ENCODE data around the gene PTPRD. TPM values are rescaled to one million over a fixed set of nuclear protein-coding genes. Genes with fewer than 3 reads are reported as not detected.

PTPRD gene
- total RNA-seq, 1 experiment from 2014 or later: 32.5 TPM

DNA sequence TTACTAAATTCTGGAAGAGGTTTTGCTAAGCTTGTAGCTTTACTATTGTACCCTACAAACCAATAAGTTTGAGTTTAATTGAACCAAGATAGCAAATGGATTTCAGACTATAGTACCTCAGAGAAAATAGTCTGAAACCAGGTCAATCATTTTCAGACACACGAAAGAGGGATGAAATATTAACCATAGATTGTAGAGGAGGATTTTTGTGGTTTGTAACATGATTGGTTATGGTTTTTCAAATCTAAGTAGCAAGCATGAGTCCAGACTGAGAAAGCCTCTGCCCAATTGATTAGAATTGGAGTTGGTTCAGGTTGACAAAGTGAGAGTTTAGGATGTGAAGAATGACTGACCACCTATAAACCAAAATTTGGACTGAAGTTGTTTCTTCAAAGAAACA is 2250.6 kb downstream of the PTPRD start:
- no CpG with 5 or more reads among the region's 1 CpG for WGBS (ENCODE audit: extremely low coverage, insufficient read length, low lambda C conversion rate)
- H3K27ac Mint-ChIP-seq: no peak overlapping the region
- H3K9me3 Mint-ChIP-seq: no peaks in the 10 kb centered on the region

More for the DNA sequence above, 2250.6 kb downstream of the PTPRD start:
- Mint-ChIP-seq H3K4me1 (no peaks in the 10 kb centered on the region), H3K27me3 (ENCODE audit: low read depth) (no peaks in the 10 kb centered on the region), H3K36me3 (ENCODE audit: insufficient read depth in 1 of 3, low read depth in 3 of 3) (no peaks in the 10 kb centered on the region; a peak in 2 of 7 replicates), H3K4me3 (no peak overlapping the region)
- Histone ChIP-seq H3K18ac (ENCODE audit: insufficient read length, low read depth, low read length) (no peak overlapping the region), H3K79me2 (ENCODE audit: insufficient read depth, low read length) (no peaks in the 10 kb centered on the region), H3T11ph (ENCODE audit: low read length) (no peak overlapping the region), H4K91ac (ENCODE audit: insufficient read length, low read depth, low read length) (no peak overlapping the region), H4K5ac (ENCODE audit: insufficient read length, low read depth, low read length) (no peak overlapping the region), H4K20me1 (ENCODE audit: control insufficient read depth, insufficient read depth, insufficient read length) (no peaks in the 10 kb centered on the region), H2BK12ac (ENCODE audit: insufficient read length, low read depth, low read length) (no peak overlapping the region), H3K23ac (ENCODE audit: insufficient read length, low read depth, low read length) (no peak overlapping the region), H3K14ac (ENCODE audit: insufficient read depth, low read length) (no peak overlapping the region), H3K4ac (ENCODE audit: low read depth, low read length) (no peak overlapping the region), H3K9ac (ENCODE audit: extremely low read depth, insufficient read length, low read length) (no peak overlapping the region), H2BK120ac (ENCODE audit: low read depth, low read length, poor library complexity, severe bottlenecking) (no peak overlapping the region), H2BK5ac (ENCODE audit: insufficient read length, low read length) (no peak overlapping the region), H4K8ac (replicated peaks; ENCODE audit: insufficient read length, low read depth, low read length) (no peak overlapping the region), H2AFZ (ENCODE audit: low read length) (no peak overlapping the region), H3K79me1 (ENCODE audit: insufficient read depth, low read depth, low read length, poor library complexity, severe bottlenecking) (no peaks in the 10 kb centered on the region), H3K4me1 (ENCODE audit: insufficient read depth, low read length) (no peaks in the 10 kb centered on the region), H3K4me2 (ENCODE audit: insufficient read depth, insufficient read length, low read length) (no peak overlapping the region), H3K27ac (ENCODE audit: insufficient read length, low read depth, low read length) (no peak overlapping the region), H3K27me3 (ENCODE audit: insufficient read depth, low read length) (no peaks in the 10 kb centered on the region), H2BK20ac (ENCODE audit: low read depth, low read length, poor library complexity, severe bottlenecking) (no peak overlapping the region), H3K56ac (ENCODE audit: insufficient read length, low read depth, low read length) (no peak overlapping the region), H3K23me2 (ENCODE audit: insufficient read length, low read depth, low read length, poor library complexity, severe bottlenecking) (no peaks in the 10 kb centered on the region), H2BK15ac (ENCODE audit: low read depth, low read length) (no peak overlapping the region), H3K9me3 (ENCODE audit: control insufficient read depth, low read depth, low read length) (no peaks in the 10 kb centered on the region), H2AK5ac (ENCODE audit: insufficient read length, low read length) (no peak overlapping the region)
- no peak for DNase-seq
- TF ChIP-seq, protein P1, sequence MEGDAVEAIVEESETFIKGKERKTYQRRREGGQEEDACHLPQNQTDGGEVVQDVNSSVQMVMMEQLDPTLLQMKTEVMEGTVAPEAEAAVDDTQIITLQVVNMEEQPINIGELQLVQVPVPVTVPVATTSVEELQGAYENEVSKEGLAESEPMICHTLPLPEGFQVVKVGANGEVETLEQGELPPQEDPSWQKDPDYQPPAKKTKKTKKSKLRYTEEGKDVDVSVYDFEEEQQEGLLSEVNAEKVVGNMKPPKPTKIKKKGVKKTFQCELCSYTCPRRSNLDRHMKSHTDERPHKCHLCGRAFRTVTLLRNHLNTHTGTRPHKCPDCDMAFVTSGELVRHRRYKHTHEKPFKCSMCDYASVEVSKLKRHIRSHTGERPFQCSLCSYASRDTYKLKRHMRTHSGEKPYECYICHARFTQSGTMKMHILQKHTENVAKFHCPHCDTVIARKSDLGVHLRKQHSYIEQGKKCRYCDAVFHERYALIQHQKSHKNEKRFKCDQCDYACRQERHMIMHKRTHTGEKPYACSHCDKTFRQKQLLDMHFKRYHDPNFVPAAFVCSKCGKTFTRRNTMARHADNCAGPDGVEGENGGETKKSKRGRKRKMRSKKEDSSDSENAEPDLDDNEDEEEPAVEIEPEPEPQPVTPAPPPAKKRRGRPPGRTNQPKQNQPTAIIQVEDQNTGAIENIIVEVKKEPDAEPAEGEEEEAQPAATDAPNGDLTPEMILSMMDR (conservative IDR thresholded peaks at IDR 0.05): no peak

Data from H9 (cell line).